ENCODE results near the gene DZANK1. TPM values are rescaled to one million over a fixed set of nuclear protein-coding genes. Genes with fewer than 3 reads are reported as not detected.
"Not testable (repeated sequence)": the region's sequence is repeated elsewhere in the genome, so short reads cannot be mapped to it uniquely, and the experiment has no call there.

DZANK1 gene
- total RNA-seq, 1 donor from 2014 or later: 1.5 TPM

DNA sequence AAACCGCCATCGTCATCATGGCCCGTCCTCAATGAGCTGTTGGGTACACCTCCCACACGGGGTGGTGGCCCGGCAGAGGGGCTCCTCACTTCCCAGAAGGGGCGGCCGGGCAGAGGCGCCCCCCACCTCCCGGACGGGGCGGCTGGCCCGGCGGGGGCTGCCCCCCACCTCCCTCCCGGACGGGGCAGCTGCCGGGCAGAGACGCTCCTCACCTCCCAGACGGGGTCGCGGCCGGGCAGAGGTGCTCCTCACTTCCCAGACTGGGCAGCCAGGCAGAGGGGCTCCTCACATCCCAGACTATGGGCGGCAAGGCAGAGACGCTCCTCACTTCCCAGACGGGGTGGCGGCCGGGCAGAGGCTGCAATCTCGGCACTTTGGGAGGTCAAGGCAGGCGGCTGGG is 91.3 kb downstream of the DZANK1 start:
- not testable (repeated sequence) for ATAC-seq

DNA sequence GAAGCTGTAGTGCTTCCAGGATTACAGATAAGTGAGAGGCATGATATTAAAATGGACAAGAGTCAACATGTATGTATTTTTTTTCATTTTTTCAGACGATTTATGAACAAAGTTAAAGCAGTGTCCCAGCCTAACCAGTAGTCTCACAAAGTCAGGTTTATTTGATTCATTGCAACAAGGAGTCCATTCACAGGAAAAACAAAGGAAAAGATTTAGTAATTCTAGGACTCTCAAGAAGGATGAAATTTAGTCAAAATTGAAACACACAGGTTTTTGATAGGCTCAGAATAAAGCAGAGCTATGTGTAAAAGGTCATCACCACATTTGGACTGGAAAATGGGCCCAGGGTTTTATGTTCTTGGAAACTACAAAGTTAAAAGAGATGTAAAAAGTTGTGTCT is 94.5 kb downstream of the DZANK1 start:
- ATAC-seq: no peak

DNA sequence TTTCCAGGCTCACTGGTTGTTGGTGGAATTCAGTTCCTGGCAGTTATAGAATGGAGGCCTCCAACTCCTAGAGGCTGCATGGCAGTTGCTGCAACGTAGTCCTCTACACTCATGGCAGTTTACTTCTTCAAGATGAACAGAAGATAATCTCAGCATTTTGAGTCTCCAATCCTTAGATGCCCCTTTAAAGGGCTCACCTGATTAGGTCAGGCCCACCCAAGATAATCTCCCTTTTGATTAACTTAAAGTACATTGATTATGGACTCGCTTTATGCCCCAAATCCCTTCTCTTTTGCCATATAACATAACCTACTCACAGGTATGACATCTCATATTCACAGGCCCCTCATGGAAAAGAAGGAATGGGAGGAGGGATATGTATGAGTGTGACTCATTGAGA is 102.1 kb downstream of the DZANK1 start:
- no peak for ATAC-seq

DNA sequence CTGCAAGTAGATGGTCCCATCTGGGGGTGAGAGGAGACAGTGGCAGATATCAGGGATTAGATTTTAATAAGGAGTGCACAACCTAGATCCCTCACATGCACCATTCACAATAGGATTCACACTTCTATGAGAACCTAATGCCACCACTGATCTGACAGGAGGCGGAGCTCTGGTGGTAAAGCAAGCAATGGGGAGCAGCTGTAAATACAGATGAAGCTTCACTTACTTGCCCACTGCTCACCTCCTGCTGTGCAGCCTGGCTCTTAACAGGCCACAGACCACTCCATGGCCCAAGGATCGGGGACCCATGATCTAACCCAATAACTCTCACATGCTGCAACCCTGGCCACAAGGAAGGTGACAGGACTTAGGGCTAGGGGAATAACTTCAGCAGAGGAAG is 103.1 kb downstream of the DZANK1 start:
- no peak for ATAC-seq

DNA sequence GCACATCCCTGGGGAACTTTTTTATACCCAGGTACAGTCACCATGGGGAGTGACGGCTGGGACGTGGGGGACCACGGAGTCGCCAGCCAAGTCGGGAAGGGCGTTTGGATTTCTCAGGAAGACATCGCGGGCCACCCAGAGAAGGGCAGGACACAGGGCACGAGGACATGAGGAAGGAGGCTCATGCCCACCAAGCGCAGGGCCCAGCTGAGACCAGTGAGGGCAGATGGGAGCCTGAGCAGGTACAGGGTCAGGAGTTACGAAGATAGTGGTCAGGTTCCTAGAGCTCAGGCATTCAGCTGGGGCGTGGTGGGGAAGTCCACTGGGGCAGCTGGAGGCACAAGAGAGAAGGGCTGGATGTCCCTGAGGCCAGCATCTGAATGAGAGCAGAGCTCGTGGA is 103.9 kb downstream of the DZANK1 start:
- ATAC-seq: no peak

DNA sequence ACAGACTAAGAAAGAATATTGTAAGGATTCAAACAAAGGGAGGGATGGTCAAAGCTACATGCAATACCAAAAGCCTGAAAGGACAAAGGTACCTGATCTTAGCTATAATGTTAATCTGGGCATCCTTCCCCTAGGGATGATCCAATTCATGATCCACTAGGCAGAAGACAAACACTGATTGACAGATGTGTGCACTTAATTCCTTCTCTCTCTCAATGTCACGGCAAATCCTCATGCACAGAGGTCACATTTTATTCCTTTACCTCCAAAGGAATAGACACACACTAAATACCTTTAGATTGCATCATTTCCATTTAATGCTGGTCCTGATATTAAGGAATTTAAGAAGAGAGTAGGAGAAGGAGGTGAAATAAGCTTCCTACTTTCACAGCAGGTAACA is 105.2 kb downstream of the DZANK1 start:
- no peak for ATAC-seq

DNA sequence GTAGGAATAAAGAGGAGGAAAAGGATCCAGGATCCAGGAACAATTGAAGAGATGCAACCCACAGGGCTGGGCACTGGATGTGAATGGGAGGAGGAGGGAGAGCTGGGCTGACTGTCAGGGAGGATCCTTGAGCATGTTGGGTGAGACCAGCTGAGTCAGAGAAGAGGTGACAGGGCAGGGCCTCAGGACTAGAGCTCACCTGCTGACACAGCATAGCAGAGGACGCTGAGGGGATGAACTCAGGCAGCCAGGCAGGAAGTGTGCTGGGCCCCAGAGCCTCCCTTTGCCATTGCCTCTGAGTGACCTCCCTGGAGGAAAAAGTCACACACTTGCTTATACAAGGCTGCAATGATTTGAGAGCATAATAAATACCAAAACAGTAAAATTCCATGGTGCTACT is 106.2 kb downstream of the DZANK1 start:
- ATAC-seq: peak; percentile 99

DNA sequence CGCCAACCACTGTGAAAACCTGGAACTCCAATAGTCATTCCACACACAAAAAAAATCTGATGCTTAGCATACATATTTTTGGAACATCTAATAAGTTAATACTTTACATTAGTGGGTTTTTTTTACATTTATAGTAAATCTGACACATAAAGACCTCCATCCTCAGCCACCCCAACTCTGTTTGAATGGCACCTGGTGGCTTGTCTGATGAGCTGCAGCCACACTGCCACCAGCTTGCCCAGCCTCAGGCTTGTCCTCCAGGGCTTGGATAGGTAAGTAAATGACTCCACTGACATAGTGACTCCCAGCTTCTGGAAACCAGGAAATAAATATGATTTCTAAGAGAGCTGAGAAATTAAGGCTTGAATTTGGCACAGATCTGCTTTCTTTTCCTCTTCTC is 107.0 kb downstream of the DZANK1 start:
- peak; percentile 38 for ATAC-seq

DNA sequence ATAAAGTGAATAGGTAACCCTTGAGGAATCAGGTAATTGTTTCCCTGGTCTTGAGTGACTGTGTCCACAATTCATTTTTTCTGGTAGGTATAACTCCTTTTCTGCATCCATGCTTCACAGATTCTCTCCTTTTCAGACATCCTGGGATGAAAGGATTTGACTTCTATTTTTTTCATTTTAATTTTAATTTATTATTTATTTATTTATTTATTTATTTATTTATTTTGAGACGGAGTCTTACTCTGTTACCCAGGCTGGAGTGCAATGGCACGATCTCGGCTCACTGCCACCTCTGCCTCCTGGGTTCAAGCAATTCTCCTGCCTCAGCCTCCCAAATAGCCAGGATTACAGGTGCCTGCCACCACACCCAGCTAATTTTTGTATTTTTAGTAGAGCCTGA is 117.1 kb downstream of the DZANK1 start:
- ATAC-seq: not testable (repeated sequence)

Other genes with a start within 250 kb of the DZANK1 start
- 7.1 TPM for gene ZNF133, start 178.5 kb downstream of the DZANK1 start, total RNA-seq
- gene POLR3F, start 360 bp upstream of the DZANK1 start, total RNA-seq: 4.5 TPM
- 11.8 TPM for gene RBBP9, start 30.2 kb upstream of the DZANK1 start, total RNA-seq
- 47.9 TPM for gene SEC23B, start 40.9 kb upstream of the DZANK1 start, total RNA-seq
- gene SMIM26, start 100.4 kb upstream of the DZANK1 start, total RNA-seq: 57.7 TPM
- gene DTD1, start 121.0 kb upstream of the DZANK1 start, total RNA-seq: 36.1 TPM